ENCODE results near the gene STK32A.
A peak's percentile ranks its signal among the peaks of the same experiment; 100 is the strongest.
"Not testable (repeated sequence)": the region's sequence is repeated elsewhere in the genome, so short reads cannot be mapped to it uniquely, and the experiment has no call there.

STK32A gene

GRCh38 chr5:147234825-147235635, at the start of gene STK32A:
STK32A (plus strand) TSS chr5:147235026; CDS start chr5:147239635, 4,609 bp downstream.
- DNase-seq = no peak

DNA sequence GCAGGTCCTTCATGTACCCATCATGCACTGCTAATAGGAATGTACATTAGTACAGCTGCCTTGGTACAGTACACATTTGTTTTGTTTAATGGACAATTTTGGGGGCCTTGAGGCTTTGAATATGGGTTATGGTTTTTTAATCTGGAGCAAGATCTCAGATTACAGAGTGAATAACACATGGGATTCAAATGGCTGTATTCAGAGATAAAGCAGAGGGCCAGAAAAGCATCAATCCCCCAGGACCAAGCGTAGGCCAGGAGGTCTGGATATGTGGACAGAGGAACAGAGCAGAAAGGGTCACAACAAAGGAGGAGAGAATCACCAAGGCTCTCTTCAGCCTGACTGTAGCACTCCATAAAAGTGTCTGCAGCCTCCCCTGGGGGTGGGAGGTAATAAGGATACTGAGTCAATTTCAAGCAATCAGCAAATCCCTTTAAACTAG, 47.7 kb upstream of the STK32A start:
- DNase-seq = no peak

DNA sequence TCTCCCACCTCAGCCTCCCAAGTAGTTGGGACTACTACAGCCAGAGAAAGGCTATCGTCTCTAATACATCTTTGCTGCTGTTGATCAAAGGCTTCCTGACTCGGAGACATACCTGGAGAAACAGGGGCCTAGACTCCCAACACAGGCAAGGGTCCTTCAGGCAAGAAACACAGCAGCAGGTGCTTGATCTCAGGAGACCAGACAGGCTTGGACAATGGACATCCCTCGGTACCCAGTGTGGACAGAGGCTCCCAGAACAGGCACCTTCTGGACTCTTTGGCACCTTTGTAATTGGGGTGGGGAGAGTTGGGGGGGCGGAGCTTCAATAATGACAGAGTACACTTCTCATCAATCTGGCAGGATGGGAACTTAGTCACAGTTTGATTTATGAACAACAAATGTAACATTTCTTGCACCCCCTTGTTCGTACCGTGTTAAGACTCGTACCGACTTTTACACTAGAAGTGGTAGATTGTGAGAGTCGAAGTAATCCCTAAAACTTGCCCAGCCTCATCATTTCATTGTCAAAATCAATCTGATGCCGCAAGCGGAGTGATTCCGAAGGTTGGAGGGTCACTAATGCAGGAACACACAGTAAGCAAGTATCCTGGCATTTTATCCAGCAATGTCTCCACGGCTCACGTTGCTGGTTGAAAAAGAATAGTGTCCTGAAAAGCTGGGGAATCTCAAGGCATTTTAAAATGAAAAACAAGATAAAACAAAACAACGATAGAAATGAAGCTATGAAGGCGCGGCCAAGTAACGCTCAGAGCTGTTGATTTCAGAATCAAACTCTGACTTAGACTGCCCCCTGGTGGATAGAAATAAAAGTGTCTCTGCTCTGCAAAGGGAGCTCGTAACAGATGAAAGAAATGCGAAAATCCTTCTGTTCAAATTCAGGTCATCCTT, 46.4 kb upstream of the STK32A start:
- DNase-seq = peak; percentile 18 to 20

DNA sequence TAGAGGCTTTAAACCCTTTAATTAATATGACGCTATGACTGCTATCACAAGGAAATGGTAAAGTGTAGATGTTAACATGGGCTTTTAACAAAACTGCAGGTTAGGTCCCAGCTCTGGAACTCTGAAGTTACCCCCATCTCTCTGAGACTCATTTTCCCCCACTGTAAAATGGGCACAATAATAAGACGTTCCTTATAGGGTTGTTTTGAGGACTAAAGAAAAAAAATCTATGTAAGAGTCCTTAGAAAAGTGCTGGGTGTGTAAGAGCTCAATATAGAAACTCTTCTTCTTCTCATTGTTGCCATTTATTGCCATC, 45.8 kb upstream of the STK32A start:
- DNase-seq = no peak

GRCh38 chr5:147190331-147190730, 44.5 kb upstream of the STK32A start:
- DNase-seq = no peak

- no peak for DNase-seq
These were observed 41.7 kb upstream of the STK32A start for GRCh38 chr5:147193123-147193522.

DNA sequence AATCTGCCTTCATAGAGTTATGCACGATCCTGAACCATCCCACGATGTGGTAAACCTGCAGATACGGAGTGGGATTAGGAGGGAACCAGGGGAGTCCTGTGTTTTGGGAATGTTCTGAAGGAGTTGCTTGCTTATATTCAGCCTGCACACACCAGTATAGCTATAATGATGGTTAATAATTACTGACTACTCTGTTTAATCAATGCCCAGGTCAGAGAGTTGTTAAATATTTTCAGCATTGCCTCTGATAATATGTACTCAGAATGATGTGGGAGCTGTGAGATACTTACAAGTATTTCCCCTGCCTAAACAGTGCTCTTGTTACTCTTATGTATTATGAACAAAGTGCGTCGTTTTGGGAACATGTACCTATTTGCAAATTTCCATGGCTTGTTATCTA, 34.8 kb upstream of the STK32A start:
- DNase-seq = no peak

DNA sequence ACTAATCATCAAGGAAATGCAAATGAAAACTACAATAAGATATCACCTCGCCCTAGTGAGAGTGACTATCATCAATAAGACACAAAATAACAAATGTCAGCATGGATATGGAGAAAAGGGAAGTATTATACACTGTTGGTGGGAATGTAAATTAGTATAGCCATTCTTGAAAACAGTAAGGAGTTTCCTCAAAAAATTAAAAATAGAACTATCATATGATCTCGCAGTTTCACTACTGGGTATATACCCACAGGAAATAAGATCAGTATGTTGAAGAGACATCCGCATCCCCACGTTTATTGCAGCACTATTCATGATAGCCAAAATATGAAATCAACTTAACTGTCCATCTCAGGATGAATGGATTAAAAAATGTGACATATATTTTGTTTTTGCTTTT, 31.6 kb upstream of the STK32A start:
- no peak for DNase-seq

DNA sequence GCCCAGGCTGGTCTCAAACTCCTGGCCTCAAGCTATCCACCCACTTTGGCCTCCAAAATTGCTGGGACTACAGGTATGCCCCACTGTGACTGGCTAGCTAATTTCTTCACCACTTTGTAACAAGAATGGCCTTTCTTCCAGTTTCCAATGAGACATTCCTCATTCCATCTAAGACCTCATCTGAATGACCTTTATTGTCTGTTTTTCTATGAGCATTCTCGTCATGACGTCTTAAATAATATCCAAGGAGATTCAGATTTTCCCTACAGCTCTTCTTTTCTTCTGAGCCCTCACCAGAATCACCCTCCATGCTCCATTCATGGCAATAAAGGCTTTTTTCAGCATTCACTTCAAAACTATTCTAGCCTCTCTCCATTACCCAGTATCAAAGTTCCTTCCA, 30.2 kb upstream of the STK32A start:
- DNase-seq = no peak

DNA sequence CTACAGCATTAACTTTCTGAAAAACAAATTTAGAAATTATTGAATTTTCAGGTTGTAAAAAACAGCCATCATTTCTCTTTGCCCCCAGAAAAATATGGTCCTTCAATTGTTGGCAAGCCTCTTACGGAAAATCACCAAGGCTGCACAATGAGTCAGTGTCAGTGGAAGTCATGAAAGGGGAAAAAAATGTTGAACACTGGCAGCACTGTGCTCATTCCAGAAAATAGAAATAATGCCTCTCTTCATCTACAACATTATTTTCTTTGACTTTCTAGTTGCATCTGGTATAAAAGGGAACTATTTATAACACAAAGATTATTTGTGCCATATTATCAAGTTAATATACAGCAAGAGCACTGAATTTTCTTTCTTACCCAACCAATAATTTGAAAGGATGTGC, 26.7 kb upstream of the STK32A start:
- DNase-seq = no peak

DNA sequence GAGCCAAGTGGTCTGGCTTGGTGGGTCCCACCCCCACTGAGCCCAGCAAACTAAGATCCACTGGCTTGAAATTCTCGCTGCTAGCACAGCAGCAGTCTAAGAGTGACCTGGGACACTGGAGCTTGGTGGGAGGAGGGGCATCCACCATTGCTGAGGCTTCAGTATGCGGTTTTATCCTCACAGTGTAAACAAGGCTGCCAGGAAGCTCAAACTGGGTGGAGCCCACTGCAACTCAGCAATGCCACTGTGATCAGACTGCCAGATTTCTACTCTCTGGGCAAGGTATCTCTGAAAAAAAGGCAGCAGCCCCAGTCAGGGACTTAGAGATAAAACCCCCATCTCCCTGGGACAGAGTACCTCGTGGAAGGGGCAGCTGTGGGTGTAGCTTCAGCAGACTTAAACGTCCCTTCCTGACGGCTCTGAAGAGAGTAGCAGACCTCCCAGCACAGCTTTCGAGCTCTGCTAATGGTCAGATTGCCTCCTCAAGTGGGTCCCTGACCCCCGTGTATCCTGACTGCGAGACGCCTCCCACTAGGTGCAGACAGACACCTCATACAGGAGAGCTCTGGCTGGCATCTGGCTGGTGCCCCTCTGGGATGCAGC, 18.2 kb upstream of the STK32A start:
- no peak for DNase-seq

- no peak for DNase-seq
These were observed 11.5 kb upstream of the STK32A start for GRCh38 chr5:147223343-147223742.

DNA sequence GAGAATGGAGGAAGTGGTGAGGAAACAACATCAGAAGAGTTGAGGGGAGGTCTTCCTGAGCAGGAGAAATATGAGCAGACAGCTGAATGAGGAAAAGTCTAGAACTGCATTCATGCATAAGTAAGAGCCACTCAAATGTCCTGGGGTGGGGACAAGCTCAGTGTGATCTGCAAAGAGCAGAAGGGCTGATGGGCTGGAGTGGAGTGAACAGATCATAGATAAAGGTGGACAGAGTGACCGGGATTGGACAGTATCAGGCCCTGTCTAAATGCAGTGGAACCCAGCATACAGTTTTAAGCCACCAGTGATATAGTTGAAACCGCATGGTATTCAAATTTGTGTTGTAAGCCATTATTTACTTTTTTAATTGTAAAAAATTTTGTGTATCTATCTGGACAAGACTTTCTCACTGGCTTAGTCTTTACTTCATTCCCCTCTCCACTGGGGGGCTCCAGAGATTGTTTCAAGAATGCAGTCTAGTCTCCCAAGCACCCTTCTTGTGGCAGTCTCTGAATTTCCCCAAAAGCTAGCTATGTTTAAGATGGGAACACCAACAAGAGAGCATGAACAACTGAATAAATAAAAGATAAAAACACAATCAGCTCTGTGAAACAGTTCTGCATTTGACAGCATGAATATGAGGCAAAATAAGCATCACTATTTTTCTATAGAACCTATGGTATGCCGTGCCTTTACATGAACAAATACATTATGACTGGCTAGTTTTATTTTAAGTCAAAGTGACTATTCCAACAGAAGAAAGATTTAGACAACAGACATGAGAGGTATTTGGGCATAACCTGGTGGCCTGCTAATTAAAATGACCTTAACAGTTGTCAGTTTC, 10.7 kb upstream of the STK32A start:
- DNase-seq = no peak

DNA sequence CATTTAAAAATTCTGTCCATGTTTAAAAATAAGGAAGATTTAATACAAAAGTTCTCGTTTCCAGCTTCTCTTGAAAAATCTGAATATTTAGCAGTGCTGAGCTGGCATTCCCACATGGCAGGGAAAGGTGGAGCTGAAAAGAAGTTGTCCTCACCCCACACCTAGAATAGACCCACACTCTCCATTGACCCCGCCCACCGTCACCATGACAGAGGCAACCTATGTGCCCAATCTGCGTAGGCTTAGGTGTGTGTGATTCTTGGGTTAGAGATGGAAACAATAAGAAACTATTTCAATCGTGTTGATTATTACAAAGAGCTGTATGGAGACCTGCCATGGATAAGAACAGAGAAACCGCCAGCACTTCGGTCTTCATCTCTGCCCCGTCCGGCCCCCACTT, 8.9 kb upstream of the STK32A start:
- DNase-seq = no peak

DNA sequence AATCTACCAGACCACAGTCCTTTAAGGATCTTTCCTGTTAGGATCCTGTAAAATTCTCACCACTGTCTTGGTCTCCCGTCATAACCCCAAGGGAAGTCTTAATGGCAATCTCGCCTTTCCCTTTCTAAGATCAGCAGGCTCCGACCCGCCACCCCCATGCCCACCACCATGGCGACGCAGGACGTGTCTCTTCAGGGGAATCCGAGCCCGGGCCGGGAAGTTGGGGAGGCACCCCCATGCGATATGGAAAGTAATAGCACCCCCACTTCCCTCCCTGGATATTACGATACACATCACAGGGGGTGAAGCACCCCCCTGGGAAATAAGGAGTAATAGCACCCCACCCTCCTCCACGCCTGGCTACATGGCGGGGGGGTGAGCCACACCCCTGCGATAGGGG, 8.3 kb upstream of the STK32A start:
- no peak for DNase-seq

DNA sequence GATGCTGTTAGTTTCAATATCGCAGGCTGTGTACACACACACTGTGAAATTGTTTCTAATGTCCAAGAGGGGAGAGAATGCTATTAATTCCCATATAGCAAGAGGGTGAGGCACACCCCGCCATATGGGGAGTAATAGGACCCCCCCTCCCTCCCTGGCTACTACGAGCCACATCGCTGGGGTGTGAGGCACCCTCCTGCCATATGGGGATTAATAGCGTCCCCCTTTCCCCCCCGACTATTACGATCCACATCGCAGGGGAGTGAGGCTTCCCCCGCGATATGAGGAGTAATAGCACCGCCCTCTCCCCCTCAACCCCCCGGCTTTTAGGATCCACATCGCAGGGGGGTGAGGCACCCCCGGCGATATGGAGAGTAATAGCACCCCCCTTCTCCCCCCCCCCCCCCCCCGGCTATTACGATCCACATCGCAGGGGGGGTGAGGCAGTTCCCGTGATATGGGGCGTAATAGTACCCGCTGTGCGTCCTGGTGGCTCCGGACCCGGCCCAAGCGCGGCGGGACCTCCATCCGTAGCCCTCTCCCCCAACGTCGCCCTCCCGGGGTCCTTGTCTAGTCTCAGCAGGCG, 494 bp upstream of the STK32A start:
- no peak for DNase-seq

- no peak for DNase-seq
These were observed 5.6 kb downstream of the STK32A start for GRCh38 chr5:147240266-147240985.

DNA sequence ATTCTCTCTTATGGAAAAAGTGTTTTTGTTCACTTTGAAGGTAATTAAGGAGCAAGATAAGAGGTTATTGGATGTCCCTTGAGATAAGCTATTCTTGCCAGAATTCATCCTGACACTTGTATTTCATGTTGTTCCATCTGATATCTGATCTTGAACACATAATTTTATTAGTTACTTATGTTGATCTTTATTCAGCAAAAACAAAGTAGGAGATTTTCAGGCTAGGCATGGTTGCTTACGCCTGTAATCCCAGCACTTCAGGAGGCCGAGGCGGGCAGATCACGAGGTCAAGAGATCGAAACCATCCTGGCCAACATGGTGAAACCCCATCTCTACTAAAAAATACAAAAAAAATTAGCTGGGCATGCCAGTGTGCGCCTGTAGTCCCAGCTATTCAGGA, 8.4 kb downstream of the STK32A start:
- not testable (repeated sequence) for DNase-seq

DNA sequence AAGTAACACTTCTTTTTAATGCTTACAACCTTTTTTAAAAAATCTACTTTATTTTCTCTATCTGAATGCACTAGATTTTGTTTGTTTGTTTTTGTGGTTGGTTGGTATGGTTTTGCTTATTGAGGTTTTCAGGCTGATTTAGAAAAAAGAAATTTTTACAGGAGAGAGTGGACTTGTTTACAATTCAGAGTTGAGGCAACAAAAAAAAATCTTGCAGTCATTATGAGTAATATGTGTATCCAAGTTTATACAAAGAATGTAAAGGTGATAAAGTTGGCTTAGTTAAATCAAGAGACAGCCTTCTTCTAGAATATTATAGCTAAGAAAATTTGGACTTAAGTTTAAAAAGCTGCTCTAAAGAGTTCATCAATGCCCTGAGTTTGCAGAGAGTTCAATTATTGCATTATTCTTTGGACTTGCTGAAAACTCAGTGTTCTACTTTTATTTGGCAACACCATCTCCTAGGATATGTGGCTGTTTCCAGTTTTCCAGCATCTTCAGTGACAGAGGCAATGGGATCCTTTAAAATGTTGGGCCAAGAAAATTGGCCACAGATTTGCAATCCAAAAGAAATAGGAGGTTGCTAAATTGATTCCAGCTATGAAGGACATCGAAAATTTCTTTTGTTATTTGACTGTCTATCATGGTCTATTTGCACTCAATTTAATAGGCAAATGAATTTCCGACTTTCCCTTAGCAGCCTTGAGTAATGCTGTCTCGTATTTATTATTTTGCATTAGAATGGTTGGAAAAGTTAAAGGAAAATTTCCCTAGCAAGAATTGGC, 10.7 kb downstream of the STK32A start:
- DNase-seq = no peak

- no peak for DNase-seq
These were observed 13.7 kb downstream of the STK32A start for GRCh38 chr5:147248561-147248960.

GRCh38 chr5:147259837-147260236, 25.0 kb downstream of the STK32A start:
- no peak for DNase-seq

Measured in activated T-cell treated with anti-CD3 and anti-CD28 coated beads, Interleukin-2, amount 50 U/mL, for 48 hours (primary cell).